CD4-positive, alpha-beta T cell treated with Interleukin-4 for 4 hours (primary cell): ENCODE measurements around the gene CDH18.

Experiments used
- DNase-seq: peaks from one replicate; pipeline ENCODE4 v3.0.0-alpha.2; 2020

Gene CDH18

DNA sequence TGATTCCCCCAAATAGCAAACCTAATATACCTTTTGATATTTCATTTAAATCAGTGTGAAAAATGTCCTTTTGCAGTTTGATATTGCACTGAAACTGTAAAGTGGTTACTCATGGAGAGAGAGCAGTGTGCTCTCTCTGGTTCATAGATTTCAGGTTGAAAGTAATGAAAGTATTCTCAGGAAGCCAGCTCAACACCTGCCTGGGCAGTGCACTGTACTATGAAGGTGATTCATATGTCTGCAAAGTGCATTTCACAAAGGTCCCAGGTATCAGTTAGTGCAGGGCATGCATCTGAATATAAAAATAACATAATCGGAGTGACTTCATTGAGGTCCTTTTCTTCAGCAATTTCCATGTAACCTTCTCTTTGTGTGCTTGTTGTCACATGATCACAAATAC, 274.3 kb downstream of the CDH18 start:
- no peak for DNase-seq

DNA sequence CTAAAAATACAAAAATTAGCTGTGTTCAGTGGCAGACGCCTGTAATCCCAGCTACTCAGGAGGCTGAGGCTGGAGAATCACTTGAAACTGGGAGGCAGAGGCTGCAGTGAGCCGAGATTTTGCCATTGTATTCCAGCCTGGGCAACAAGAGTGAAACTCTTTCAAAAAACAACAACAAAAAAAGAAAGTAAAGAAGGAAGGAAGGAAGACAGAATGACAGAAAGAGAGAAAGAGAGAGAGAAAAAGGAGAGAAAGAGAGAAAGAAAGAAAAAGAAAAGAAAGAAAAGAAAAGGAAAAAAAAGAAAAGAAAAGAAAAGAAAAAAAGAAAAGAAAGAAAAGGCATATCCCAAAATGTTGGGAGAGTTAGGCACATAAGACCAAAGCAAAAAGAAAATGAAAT, 278.6 kb downstream of the CDH18 start:
- DNase-seq, result no peak

DNA sequence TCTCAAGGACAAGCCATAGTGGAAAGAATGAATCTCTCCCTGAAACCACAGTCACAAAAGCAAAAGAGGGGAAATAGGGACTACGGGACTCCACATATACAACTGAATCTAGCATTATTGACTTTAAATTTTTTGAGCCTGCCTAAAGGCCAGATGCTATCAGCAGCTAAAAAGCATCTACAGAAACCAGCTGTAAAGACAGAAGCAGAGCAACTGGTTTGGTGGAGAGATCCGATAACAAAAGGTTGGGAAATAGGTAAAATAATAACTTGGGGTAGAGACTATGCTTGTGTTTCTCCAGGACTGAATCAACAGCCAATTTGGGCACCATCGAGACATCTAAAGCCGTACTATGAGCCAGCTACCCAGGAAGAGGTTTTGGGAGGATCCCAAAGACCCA, 281.2 kb downstream of the CDH18 start:
- DNase-seq, result no peak

DNA sequence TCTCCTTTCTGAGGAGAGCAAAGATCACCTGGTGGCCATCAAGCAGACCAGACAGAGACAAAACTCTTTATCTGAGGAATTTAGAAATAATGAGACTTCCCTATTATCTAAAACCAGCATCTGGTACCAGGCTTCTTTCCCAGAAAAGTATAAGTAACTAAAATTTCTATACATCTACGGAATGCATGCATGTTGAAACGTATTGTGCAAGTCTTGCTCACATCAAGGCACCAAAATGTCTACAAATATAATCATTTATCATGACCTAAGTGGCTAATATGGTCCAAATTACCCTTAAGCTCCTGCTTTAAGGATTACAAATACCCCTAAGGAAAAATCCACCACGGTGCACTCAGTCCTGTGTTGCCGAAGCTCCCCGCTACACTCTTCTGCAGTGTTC, 286.3 kb downstream of the CDH18 start:
- DNase-seq, result no peak

DNA sequence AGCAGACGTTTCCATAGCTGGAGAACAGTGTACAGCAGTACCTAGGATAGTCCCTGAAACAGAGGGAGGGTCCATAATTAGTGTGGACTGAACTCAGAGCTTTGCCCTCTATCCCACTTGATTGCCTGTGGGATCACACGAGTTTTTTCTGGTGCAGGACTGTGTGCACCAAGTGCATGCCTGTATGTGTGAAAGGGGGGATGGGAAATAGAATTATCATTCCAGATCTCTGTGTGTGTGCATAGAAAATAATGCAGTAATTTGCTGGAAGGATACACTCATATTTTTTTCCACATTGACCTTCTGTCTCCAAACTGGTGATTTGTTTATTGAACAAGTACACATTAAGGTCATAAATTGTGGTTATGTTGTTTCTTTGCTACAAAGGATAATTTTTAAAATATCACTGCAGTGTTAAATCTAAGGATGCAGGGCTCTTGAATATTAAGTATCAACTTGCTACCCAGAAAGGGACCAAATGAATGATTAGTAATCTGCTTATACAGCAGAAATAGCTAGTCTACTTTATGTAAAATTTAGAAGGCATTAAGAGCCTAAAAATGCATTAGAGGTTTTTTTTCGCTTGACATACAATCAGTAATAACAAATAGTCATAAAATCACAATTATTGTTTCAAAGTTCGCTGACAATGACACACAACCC, 292.9 kb downstream of the CDH18 start:
- DNase-seq, result no peak

DNA sequence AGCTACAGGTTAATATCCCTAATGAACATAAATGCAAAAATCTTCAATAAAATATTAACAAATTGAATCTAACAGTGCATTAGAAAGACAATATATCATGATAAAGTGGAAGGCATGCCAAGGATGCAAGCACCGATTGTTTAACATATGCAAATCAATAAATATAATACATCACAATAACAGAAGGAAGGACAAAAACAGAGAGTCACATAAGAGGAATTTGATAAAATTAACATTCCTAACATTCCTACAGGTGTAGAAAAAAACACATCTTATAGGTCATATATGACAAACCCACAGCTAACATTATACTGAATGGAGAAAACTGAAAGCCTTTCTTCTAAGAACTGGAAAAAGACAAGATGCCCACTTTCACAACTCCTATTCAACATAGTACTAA, 297.0 kb downstream of the CDH18 start:
- DNase-seq, result no peak

DNA sequence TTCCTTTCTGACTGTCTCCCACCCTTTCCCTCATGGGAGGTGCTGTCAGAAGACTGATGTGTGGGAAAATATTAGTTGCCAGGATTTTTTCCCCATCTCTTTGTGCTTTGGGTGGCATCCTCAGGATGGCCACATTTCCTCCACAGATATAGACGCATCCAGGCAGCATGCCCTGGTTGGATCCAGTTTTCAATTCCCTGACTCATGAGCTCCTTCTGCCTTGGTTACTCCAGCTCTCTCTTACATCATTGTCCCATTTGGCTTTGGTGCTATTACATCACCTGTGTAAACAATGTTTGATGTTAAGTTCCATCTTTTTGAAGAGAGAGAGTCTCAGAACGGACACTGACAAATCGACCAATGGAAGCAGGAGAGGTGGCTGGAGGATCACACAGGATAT, 302.5 kb downstream of the CDH18 start:
- DNase-seq, result no peak

DNA sequence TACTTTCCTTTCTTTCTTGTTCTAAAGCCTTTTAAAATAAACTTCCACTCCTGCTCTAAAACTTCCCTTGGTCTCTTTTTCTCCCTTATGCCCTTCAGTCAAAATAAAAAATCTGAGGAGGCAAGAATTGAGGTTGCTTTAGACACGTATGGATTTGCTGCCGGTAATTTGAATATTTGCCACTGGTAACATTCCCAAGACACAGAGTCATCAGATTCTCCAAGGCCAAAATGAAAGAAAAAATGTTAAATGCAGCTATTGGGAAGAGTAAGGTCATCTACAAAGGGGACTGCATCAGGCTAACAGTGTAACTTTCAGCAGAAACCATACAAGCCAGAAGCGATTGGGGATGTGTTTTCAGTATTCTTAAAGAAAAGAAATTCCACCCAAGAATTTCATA, 311.1 kb downstream of the CDH18 start:
- DNase-seq, result no peak

DNA sequence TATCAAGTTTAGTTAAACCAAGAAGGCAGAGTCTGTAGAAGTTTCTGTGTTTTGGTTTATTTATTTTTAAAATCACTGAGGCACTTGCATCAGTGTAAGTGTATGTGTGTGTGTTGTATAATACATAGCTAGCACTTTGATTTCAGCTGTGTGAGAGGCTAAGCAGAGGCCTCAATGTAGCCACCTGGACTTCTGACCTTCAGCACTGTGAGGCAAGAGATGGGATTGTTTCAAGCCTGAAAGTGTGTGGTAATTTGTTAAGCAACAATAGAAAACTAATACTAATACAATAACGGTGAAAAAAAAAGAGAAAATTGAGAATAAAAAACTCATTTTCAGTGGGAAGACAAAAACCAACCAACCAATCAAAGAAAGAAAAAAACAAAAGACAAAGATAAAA, 327.3 kb downstream of the CDH18 start:
- DNase-seq, result no peak

DNA sequence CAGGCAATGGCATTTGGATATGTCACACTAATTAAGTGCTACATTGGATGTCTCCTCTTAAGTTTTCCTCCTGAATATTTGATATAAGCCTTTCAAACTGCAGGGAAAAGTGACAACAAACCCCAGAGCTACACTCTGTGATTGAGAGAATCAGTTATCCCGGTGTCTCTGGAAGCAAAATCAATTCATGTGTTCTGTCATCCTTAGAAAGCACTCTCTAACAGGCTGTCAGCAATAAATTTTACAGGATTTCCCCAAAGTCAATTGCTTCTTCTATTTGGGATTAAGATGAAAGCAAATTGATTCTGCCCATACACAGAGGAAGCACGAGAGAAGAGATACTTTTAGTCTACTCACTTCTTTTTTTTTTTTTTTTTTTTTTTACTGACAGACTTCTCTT, 332.4 kb downstream of the CDH18 start:
- DNase-seq, result no peak

DNA sequence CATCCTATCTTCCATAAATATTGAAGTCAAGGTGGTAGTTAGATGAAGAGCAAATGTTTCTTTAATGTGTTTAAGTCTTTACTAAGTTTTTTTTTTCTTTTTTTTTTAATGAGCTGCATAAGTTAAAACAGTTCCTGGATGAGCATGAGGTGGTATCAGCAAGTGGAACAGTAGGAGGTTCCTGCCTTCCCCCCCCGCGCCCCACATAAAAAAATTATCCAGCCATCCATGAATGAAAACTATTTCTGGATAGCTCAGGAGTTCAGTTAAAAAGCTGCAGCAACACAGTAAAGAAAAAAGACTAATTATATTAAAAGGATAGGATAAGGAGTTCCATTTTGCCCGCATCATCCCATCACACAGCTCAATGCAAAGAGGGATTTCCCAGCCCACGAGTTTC, 349.5 kb downstream of the CDH18 start:
- DNase-seq, result no peak

DNA sequence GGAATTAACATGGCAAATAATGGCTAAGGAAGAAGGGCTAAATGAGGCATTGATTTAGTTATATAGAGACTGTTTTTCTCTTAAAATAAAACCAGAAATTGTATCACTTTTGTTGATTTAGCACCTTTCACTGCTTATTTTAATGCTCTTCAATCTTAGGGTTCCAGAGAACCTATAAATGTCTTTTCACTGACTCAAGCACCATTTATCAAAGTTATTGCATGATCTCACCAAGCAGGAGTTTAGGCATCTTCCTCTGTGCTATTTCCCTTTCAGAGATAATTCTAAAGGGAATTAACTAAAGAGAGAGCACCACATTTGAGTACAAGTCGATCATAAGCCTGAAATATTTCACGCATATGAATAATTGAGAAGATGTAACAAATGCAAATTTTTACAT, 357.1 kb downstream of the CDH18 start:
- DNase-seq, result no peak

DNA sequence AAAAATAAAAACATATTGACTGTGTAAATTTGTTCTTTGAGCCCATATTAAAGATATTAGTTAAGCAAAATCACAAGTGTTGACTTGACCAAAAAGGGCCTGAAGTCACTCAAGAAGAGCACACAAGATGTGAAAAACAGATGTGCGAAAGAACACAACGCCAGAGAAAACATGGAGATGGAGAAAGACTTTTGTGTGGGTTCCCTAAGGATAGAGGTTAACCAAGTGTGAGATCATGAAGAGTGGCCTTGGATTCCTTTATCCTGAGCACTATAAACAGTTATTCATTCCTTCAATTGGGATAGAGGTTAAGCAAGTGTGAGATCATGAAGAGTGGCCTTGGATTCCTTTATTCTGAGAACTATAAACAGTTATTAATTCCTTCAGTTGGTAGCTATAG, 361.8 kb downstream of the CDH18 start:
- no peak for DNase-seq

DNA sequence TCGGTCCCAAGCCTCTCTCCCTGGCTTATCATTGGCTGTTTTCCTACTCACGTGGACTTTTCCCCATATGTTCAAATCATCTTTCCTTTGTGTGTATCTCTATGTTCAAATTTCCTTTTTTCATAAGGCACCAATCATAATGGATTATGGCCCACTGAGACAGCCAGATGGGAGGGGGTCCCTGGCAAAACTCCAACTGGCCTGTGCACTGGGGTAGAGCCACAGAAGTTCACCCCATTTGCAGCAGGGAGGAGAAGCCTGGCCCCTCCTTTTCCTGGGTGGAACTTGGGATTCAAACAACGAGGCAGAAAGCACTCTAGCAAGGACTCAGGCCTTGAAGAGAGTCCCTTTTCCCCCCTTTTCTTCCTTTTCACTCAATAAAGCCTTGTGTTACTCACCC, 362.4 kb downstream of the CDH18 start:
- DNase-seq, result no peak

DNA sequence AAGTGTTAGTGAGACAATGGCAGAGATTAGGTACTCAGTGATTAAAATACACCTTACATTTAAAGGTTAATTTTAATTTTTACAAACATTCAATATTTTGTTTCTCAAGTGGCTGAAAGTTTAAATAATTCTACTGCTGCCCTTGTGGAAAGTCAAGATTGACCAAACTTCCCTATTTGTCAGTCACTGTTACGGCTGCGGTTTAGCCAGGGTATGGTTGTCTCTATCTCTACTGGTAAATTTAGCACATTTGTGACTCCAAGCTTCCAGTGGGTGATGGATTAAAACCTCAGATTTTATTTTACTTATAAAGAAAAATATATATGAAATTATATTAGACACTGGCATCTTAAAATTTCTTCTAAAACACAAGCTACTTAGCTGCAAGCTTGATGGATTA, 368.4 kb downstream of the CDH18 start:
- DNase-seq, result no peak

DNA sequence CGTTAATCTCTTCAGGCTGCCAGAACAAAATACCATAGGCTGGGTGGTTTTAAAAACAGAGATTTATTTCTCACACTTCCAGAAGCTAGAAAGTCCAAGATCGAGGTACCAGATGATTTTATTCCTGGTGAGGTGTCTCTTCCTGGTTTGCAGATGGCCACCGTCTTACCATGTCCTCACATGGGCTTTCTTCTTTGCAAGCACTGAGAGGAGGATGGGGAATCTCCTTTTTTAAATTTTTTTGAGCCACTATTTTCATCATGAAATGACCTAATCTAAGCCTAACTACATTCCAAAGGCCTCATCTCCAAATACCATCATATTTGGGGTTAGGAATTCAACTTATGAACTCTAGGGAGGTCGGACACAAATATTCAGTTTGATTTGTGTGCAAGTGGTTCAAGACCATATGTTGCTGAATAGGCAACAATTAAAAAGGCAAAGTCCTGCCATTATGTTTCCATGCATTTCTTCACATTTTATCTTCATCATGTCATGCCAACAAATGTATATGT, 371.2 kb downstream of the CDH18 start:
- DNase-seq, result no peak

DNA sequence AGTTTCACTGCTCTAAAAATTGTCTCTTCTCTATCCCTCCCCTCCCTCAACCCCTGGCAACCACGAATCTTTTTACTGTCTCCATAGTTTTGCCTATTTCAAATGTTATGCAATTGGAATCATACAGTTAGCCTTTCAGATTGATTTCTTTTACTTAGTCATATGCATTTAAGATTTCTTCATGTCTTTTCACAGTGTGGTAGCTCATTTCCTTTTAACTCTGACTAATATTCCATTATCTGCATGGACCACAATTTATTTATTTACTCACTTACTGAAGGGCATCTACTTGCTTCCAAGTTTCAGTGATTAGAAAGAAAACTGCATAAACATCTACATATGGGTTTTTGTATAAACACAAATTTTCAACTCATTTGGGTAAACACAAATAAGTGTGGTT, 372.3 kb downstream of the CDH18 start:
- no peak for DNase-seq

DNA sequence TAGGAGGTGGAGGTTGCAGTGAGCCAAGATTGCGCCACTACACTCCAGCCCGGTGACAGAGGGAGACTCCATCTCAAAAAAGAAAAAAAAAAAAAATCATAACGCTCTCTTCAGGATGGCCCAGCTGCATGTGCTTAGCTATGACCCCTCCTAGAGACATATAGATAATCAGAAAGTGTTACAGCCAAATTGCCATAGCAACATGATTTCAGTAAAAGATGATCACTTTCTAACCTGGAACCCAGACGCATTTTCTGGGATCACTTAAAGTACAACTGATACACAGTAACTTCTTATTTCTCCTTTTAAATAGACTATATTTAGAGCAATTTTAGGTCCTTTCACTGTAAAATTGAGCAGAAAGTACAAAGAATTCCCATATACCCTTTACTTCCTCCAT, 372.9 kb downstream of the CDH18 start:
- DNase-seq, result no peak

DNA sequence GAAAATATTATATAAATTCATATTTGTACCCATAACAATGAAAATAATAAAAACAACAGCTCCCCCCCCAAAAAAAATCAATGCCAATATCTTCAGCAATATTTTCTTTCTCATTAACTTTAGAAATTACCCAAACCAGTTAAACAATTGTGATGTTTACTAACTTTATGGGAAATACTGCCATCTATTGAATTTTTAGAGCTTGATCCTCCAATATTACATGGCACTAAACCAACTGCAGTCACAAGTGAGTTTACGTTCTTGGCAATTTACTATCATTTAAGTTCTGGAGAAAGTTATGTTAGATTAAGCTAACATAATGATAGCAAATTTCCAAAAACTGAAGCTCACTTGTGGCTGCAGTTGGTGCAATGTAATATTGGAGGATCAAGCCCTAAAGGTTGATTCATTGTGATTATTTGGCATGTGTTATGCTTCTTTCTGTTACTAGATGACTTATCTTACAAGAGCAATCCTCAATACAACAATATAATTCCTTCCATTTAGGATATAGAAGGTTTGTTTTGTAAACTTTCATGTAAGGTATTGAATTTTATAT, 379.5 kb downstream of the CDH18 start:
- no peak for DNase-seq

DNA sequence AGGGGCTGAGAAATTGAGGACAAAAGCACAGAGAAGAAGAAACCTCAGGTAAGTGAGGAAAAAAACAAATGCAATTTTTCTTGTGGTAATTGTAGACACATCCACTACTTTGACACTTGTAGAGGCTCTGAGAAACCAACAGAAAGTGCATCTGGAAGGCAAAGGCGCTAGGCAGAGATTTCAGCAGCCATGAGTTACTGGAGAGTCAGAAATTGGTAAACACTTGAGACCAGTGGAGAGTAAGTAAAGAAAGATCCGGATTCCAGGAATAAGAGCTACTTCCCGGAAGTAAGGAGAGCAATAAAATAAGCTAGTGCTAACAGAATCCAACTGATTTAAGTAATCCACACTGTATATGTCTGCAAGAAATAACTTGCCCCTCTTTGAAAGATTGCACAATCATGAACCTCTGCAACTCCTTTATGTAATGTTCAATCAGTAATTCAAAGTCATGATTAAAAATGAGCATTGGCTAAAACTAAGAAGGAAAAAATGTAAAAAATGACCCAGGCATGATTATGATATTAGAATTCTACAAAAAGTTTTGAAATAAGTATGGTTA, 382.1 kb downstream of the CDH18 start:
- DNase-seq, result no peak

DNA sequence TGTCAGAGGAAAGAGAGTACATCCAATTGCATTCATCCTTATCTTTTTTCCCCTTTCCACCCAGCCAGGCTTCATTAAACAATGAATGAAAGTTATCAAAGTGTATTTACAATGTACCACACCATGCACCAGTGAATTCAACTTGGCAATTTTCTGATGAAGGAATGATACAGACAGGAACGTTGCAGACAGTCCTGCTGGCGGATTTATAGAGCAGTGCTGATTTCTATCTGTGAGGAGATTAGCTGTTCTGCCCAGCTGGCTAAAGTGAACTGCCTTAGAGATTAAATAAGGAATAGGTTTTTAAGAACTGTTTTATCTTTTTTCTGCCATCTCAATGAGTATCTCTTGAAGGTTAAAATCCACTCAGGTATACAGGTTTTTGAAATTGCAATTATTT, 403.9 kb downstream of the CDH18 start:
- DNase-seq, result no peak

DNA sequence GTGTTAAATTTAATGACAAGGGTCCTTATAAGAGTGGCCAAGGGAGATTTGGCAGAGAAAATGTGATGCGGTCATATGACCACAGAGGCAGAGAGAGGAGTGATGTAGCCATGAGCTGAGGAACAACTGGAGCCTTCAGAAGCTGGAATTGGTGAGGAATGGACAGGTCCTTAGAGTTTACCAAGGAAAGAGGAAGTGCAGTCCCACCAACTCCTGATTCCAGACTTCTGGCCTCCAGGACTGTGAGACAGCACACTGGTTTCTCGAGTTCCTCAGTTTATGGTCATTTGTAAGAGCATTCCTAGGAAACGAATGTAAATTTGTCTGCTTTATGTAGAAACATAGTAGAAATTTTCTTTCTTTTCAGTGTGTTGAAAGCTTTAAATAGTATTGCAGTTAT, 410.1 kb downstream of the CDH18 start:
- no peak for DNase-seq

DNA sequence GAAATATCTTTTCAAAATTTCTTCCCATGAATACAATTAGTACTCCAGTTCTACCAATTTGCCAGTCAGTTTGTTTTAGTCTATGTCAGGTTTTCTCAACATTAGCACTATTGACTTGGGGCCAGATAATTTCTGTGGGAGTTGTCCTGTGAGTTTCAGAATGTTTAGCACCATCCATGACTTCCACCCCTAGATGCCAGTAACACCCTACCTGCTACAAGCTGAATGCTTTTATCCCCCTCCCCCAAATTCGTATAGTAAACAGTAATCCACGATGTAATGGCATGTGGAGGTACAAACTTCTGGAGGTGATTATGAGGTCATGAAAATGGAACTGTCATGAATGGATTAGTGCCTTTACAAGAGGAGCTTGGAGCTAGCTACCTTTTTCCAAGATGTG, 420.0 kb downstream of the CDH18 start:
- DNase-seq, result no peak

DNA sequence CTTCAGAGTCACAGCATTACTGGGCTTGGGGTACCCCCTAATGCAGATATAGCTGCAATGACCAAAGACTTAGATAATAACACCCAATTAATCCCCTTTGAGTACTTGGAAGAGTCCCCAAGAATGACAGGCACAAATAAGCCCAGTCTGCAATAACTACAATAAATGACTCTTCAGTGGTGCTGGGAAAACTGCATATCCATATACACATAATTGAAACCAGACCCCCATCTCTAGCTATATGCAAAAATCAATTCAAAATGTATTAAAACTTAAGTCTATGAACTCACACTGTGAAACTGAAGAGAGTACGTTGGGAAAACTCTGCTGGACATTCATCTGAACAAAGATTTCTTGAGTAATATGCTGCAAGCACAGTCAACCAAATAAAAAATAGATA, 422.5 kb downstream of the CDH18 start:
- DNase-seq, result no peak

DNA sequence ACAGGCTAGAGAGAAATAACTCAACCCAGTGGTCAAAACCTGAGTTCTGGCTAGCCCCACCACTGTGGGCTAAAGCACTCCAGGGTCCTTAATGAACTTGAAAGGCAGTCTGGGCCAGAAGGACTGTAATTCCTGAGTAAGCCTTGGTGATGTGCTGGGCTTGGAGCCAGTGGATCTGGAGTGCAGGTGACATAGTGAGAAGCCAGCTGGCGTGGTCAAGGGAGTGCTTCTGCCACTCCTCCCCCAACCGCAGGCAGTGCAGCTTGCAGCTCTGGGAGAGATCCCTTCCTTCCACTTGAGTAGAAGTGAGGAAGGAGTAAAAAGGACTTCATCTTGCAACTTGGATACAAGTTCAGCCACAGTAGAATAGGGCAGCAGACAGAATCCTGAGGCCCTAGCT, 424.0 kb downstream of the CDH18 start:
- DNase-seq, result no peak
